ENCODE measurements around the gene SYT12. TPM values are rescaled to one million over a fixed set of nuclear protein-coding genes. Genes with fewer than 3 reads are reported as not detected.

SYT12 gene
- polyA plus RNA-seq, 1 of the 3 experiments (the other 2 are of a cell fraction): 0.61 TPM

DNA sequence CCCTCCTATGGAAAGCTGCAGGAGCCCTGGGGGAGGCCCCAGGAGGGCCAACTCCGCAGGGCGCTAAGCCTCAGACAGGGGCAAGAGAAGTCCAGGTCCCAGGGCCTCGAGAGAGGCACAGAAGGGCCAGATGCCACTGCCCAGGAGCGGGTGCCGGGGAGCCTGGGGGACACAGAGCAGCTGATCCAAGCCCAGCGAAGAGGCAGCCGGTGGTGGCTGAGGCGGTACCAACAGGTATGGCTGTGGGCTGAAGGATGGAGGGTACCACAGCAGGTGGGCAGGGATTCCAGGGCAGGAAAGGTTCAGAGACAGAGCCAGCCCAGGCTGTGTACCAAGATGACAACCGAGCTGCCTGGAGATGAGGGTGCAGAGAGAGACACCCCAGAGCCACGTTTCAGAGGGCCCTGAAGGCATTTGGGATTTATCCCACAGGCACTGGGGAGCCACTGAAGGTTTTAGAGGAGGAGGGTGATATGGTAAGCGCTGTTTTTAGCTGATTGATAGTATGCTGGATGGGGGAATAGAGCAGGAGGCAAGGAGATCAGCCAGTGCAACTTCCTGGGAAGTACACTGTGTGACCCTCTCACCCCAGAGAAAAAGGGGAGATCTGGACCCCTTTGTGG lies 47.4 kb upstream of the SYT12 start:
- H3K9ac ChIP-seq: no peak overlapping the region
- H3K4me2 ChIP-seq: no peak overlapping the region
- no peak overlapping the region for H3K27ac ChIP-seq (ENCODE audit: low read depth in 2 of 2, low read length in 1 of 2)
- WGBS (ENCODE audit: low lambda C conversion rate): 81% methylated on average over 8 of the region's 11 CpGs
- H3K9me2 ChIP-seq: no peaks in the 10 kb centered on the region
- no peak overlapping the region for H2AFZ ChIP-seq (ENCODE audit: low read depth)
- no peaks in the 10 kb centered on the region for H3K27me3 ChIP-seq (ENCODE audit: insufficient read depth)
- no peak overlapping the region; a peak in 1 of 4 replicates for H3K4me3 ChIP-seq (ENCODE audit: low read depth in 2 of 2, low read length in 1 of 2)
- no peaks in the 10 kb centered on the region for H4K20me1 ChIP-seq (ENCODE audit: insufficient read depth)
- no peaks in the 10 kb centered on the region for H3K79me2 ChIP-seq (ENCODE audit: insufficient read depth)
- H3K36me3 ChIP-seq (replicated peaks in 1 of 2; ENCODE audit: control insufficient read depth in 1 of 2, insufficient read depth in 2 of 2, low read length in 1 of 2): no peaks in the 10 kb centered on the region
- H3K9me3 ChIP-seq: no peaks in the 10 kb centered on the region
- ChIA-PET CTCF (interaction anchor here (0.6 to 4.5 kb wide), 49 partner anchors 10 to 335 kb away, joined by 3 to 54 read pairs (median 4); partner anchors contain the start of genes PC and RCE1), POLR2A (interaction anchor here (1.0 kb wide), 1 partner anchor 132 kb away, joined by 4 read pairs; no protein-coding TSS in a partner anchor)
- no peak for DNase-seq
- H3F3A ChIP-seq (replicated peaks; ENCODE audit: insufficient read depth): peaks cover 17% of the 10 kb centered on the region
- no peak for TF ChIP-seq RCOR1 (IDR thresholded peaks at IDR 0.05; ENCODE audit: low read length)
- TF ChIP-seq, protein P1, sequence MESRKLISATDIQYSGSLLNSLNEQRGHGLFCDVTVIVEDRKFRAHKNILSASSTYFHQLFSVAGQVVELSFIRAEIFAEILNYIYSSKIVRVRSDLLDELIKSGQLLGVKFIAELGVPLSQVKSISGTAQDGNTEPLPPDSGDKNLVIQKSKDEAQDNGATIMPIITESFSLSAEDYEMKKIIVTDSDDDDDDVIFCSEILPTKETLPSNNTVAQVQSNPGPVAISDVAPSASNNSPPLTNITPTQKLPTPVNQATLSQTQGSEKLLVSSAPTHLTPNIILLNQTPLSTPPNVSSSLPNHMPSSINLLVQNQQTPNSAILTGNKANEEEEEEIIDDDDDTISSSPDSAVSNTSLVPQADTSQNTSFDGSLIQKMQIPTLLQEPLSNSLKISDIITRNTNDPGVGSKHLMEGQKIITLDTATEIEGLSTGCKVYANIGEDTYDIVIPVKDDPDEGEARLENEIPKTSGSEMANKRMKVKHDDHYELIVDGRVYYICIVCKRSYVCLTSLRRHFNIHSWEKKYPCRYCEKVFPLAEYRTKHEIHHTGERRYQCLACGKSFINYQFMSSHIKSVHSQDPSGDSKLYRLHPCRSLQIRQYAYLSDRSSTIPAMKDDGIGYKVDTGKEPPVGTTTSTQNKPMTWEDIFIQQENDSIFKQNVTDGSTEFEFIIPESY (IDR thresholded peaks at IDR 0.05; ENCODE audit: borderline replicate concordance, low read depth): no peak
- TF ChIP-seq, protein P2, sequence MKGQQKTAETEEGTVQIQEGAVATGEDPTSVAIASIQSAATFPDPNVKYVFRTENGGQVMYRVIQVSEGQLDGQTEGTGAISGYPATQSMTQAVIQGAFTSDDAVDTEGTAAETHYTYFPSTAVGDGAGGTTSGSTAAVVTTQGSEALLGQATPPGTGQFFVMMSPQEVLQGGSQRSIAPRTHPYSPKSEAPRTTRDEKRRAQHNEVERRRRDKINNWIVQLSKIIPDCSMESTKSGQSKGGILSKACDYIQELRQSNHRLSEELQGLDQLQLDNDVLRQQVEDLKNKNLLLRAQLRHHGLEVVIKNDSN (IDR thresholded peaks at IDR 0.05; ENCODE audit: borderline replicate concordance, low read depth): no peak
- TF ChIP-seq, protein P3, sequence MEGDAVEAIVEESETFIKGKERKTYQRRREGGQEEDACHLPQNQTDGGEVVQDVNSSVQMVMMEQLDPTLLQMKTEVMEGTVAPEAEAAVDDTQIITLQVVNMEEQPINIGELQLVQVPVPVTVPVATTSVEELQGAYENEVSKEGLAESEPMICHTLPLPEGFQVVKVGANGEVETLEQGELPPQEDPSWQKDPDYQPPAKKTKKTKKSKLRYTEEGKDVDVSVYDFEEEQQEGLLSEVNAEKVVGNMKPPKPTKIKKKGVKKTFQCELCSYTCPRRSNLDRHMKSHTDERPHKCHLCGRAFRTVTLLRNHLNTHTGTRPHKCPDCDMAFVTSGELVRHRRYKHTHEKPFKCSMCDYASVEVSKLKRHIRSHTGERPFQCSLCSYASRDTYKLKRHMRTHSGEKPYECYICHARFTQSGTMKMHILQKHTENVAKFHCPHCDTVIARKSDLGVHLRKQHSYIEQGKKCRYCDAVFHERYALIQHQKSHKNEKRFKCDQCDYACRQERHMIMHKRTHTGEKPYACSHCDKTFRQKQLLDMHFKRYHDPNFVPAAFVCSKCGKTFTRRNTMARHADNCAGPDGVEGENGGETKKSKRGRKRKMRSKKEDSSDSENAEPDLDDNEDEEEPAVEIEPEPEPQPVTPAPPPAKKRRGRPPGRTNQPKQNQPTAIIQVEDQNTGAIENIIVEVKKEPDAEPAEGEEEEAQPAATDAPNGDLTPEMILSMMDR (IDR thresholded peaks at IDR 0.05): no peak
- TF ChIP-seq JUND (IDR thresholded peaks at IDR 0.05): no peak
- TF ChIP-seq NFIC (IDR thresholded peaks at IDR 0.05; ENCODE audit: borderline replicate concordance): no peak
- TF ChIP-seq, protein P4, sequence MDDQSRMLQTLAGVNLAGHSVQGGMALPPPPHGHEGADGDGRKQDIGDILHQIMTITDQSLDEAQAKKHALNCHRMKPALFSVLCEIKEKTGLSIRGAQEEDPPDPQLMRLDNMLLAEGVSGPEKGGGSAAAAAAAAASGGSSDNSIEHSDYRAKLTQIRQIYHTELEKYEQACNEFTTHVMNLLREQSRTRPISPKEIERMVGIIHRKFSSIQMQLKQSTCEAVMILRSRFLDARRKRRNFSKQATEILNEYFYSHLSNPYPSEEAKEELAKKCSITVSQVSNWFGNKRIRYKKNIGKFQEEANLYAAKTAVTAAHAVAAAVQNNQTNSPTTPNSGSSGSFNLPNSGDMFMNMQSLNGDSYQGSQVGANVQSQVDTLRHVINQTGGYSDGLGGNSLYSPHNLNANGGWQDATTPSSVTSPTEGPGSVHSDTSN (IDR thresholded peaks at IDR 0.05): no peak
- TF ChIP-seq, protein P5, sequence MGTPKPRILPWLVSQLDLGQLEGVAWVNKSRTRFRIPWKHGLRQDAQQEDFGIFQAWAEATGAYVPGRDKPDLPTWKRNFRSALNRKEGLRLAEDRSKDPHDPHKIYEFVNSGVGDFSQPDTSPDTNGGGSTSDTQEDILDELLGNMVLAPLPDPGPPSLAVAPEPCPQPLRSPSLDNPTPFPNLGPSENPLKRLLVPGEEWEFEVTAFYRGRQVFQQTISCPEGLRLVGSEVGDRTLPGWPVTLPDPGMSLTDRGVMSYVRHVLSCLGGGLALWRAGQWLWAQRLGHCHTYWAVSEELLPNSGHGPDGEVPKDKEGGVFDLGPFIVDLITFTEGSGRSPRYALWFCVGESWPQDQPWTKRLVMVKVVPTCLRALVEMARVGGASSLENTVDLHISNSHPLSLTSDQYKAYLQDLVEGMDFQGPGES (IDR thresholded peaks at IDR 0.05; ENCODE audit: low read depth, low read length): no peak
- TF ChIP-seq MXI1 (IDR thresholded peaks at IDR 0.05; ENCODE audit: low read depth, low read length): no peak
- no peak for TF ChIP-seq FOXJ3 (CRISPR knock-in tag; IDR thresholded peaks at IDR 0.05)
- TF ChIP-seq CHD2 (IDR thresholded peaks at IDR 0.05; ENCODE audit: low read length, partially characterized antibody): no peak
- TF ChIP-seq RAD21 (IDR thresholded peaks at IDR 0.05; ENCODE audit: low read length): no peak
- TF ChIP-seq NRF1 (IDR thresholded peaks at IDR 0.05; ENCODE audit: low read depth, low read length): no peak
- H3K4me1 ChIP-seq (ENCODE audit: control insufficient read depth in 1 of 2, insufficient read depth in 2 of 2, low read depth in 1 of 2, low read length in 1 of 2): peaks cover 0 to 13% of the 10 kb centered on the region in 2 experiments; a peak in 2 of 4 replicates
